SIG-M5 treated with dmso at 0.1 percent for 504 hours (cell line): ENCODE data around the gene FGF12.

ENCODE experiments used
- DNase-seq: peaks from one replicate; lab custom pipeline; 2025; ENCODE audit not compliant: unreplicated experiment; lab: John Stamatoyannopoulos, UW

The FGF12 gene

DNA sequence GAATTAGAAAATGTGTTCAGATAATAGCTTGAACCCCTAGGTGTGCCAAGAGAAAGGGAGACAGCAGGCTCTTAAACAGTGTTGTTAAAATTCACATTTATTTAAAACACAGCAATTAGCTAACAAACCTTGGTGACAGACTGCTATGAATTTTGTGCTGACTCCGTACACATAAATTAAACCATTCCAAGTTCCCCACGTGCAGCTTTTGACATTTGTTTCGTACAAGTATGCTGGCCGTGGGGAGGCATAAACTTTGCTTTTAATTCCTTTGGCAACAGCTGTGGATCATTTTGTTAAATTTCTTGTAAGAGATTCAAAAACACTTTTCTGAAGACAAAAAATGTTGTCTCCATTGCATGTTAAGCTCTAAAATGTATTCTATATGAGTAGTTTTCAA lies 465.3 kb downstream of the FGF12 start:
- no peak for DNase-seq

DNA sequence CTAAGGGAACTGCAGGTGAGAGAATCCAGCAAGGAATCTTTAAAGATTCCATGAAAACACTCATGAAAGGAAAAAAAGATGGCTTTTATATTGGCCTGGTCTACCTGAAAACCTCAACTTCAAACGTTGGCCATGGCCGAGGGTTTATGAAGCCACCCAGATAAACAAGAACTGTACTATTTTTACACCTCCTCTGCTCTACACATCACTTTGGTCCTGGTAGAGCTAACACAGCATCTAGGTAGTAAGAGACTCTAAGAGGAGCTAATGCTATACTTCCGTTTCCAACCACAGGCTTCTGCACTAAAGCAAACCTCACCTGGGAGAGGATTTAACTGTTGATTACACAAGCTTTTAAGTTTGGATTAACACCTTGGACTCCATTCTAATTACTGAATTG lies 466.2 kb downstream of the FGF12 start:
- no peak for DNase-seq

DNA sequence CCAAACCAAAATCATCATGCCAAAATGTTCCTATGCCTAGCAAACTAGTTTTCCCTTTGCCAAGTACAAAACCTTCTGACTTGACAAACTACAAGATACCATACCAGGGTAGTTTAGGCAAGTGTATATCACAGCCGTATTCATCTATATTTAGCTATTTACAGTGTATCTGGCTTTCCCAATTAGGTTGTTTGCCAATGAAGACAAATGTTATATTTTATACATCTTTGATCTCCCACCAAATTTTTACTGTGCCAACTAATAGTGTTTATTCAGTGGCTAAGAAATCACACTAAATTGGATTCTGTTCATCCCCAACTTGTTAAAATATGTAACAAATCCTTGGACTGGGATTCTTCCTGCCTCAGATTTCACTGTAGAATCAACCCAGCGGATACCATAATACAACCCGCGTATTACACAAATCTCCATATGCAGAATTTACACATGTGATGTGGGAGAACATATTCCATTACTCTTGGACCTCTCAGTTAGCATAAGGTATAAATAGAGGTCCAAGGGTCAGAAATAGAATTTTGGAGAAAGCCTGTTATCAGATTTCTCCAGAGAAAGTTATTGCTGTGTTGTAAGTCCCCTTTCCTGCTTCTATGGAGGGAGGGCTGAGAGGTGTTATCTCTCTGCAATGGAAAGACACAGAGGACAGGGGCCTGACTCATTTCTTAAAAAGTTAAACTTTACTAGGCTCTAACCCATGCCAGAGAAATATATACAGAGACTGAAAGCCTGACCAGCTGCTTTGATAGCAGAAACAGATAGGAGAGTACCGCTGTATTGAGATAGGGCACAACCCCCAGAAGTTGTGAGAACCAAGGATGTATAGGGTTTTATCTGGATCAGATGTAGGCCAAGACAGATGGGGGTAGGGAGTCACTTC lies 467.0 kb downstream of the FGF12 start:
- DNase-seq, result no peak

DNA sequence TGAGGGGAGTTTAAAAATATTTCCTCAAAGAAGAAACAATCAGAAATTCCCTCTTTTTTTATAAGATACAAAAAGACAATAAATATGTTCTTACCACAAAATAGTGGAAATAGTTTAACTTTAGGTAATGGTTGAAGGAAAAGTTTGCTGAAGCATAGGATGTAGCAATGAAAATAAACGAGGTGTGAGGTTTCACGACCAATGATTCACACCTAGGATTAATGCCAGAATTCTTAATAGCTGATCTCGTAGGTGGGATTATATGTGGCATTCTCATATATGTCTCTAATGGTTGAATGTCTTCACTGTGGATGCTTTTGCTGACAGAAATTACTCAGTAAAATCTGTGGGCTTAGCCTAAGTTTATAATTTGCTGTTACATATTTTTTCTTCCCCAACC lies 467.7 kb downstream of the FGF12 start:
- DNase-seq, result no peak

- no peak for DNase-seq
These were observed 468.6 kb downstream of the FGF12 start for GRCh38 chr3:192258721-192259120.

- no peak for DNase-seq
These were observed 471.5 kb downstream of the FGF12 start for GRCh38 chr3:192255839-192256238.

DNA sequence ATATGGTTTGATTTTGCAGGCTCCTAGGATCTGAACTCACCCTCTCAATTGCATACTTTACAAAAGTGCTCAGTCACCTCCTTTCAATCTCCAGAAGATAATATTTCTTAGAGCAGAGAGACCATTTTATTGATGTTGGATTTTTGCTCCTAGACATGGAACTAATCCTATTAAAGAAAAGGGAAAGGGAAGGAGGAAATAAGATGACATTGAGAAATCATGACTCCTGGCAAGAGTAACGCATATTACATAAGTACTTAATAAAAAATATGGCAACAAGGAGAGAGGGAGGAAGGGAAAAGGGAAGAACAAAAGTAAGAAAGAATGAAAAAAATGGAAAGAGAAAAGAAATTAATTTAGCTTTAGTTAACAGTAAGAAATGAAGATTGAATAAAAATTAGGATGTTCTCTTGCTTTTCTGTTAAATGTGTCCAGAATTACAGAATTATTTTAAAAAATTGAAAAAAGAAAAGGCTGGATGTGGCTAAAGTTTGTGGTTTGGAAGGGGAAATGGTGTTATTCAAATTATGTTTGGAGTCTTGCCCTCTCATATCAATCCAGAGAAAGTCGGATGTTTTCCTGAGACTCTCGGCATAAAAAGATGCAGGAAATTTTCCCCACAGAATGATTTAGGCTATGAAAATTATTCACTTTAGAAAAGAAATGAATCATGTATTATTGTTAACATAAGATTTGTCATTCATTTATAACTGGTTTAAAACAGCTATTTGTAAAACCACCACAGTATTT lies 474.0 kb downstream of the FGF12 start:
- no peak for DNase-seq

DNA sequence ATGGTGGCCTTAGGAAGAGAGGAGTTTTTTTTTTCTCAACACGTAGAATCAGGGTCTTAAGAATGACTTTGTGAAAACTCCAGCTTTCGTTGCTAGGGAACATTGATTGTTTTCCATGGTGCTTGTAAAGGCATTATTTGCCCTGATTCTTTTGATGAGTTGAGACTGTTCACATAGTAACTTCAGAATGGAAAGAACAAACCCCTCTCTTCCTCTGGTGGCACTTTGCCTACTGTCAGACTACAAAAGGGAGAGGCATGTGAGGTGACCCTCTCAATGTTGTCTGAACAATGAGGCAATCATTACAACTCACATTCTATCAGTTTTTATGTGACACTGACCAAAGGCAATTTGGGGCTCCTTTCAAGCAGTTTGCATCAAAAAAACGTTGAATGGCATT lies 477.8 kb downstream of the FGF12 start:
- no peak for DNase-seq

GRCh38 chr3:192246847-192247559 lies 480.3 kb downstream of the FGF12 start:
- DNase-seq, result no peak

GRCh38 chr3:192244591-192244990 lies 482.8 kb downstream of the FGF12 start:
- DNase-seq, result no peak

DNA sequence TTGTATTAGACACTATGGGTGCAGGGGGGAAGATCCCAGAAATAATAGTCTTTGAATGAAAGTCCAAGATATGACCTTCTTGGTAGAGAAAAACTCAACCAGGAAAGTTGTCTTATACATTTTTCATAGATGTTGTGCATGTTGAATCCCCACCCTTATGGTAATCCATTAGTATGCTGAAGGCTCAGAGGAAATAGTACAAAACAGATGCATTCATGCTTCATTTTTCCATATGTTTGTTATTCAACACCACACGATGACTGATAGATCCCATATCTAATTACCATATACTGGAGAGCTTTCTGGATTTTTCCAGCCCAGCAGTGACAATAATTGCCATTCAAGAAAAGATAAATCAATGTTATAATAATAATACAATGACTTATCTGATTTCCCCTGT lies 487.4 kb downstream of the FGF12 start:
- no peak for DNase-seq

DNA sequence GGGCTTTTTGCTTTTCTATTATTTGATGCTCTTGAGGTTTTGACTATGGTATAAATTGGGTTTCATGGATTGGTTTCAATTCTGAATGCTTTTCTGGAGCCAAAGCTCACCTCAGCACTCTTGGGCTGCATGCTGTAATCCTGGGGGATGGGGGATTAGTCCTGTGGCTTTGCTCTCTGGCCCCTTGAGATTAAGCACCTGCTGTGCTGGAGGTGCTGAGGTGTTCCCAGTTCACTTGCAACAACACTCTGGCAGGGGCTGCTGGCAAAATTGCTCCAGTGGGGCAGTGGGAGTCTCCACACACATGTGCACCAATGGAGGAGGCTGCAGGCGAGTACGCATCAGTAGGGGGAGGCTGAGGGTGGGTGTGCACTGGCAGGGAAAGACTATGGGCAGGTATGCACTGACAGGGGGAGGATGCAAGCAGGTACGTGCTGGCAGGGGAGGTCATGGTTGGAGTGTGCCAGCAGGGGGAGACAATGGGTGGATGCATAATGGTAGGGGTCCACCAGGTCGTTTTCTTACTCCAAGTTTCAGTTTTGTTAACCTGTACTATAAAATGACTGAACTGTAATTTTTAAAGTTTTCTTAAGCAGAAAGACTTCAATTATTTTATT lies 489.2 kb downstream of the FGF12 start:
- DNase-seq, result no peak

DNA sequence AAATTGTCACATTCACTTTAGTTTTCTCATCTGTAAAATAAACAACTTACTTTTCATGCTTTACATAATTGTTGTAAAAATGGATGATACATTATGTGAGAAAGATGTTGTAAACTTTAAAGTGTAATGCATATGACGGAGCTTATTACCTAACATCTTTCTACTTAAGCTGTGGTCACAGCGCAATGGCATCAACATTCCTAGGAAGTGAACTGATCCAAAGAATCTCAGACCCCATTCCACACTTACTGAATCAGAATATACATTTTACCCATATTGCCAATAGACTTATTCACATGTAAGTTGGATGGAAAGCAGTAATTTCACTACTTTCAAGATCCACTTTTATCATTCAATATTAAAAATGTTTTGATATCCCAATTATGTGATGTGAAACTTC lies 497.5 kb downstream of the FGF12 start:
- DNase-seq, result no peak

- DNase-seq, result no peak
These were observed 502.6 kb downstream of the FGF12 start for GRCh38 chr3:192224634-192225155.

DNA sequence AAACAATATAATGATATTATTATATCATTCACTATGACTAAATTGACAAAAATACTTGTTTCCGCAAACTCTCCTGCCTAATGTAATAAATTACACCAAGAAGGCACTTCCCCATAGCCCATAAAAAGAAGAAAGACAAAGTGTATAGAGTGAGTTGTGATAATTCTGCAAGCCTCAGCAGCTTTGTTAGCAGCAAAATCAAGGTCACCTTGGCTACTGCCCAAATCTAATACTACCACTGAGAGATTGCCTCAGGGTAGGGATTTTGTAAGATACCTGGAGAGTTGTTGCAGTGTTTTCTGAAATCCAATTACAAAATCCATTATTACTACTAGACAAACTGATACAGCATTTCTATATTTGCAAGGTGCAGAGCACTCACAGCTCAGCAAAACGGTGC lies 503.5 kb downstream of the FGF12 start:
- DNase-seq, result no peak

GRCh38 chr3:192220915-192221314 lies 506.4 kb downstream of the FGF12 start:
- DNase-seq, result no peak

GRCh38 chr3:192219926-192220325 lies 507.4 kb downstream of the FGF12 start:
- no peak for DNase-seq

DNA sequence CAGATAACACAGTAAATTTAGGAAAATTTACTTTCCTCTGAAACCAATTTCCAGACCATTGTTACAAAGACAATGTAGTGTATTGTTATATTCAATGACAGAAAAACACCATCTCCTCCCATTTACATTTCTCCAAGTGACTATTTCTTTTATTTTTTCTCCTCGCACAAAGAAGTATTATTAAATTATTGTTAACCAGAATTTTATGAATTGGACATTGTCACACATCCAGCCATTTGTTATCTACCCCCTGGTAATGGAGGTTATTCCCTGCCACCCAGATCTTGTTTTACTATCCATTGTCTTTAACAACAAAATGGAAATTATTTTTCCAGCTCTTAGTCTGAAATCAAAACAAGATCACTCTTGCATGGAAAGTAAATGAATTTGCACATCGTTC lies 511.3 kb downstream of the FGF12 start:
- DNase-seq, result no peak

GRCh38 chr3:192212979-192213378 lies 514.4 kb downstream of the FGF12 start:
- no peak for DNase-seq

GRCh38 chr3:192212335-192212734 lies 515.0 kb downstream of the FGF12 start:
- DNase-seq, result no peak

DNA sequence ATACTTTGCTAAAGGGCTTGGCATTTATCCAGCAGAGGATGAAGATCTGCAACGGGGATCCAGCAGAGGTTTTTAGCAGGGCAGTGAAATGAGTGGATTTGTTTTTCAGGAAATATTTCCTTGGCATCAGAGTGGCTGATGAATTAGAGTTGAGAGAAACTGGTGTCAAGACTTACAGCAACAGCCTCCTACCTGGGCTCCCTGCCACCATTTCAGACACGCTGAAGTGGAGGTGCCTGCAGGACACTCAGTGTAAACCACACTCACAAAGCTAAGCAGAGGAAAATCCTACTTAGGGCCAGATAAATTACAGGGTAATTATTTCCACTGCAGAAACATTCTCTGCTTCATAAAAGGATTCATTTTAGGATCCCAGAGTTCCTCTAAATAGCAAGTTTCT lies 519.7 kb downstream of the FGF12 start:
- no peak for DNase-seq
